ENCODE measurements around the gene SMOC1. TPM values are rescaled to one million over a fixed set of nuclear protein-coding genes. Genes with fewer than 3 reads are reported as not detected.
A peak's percentile ranks its signal among the peaks of the same experiment; 100 is the strongest.

Gene SMOC1
- polyA plus RNA-seq, 1 experiment, result not detected

DNA sequence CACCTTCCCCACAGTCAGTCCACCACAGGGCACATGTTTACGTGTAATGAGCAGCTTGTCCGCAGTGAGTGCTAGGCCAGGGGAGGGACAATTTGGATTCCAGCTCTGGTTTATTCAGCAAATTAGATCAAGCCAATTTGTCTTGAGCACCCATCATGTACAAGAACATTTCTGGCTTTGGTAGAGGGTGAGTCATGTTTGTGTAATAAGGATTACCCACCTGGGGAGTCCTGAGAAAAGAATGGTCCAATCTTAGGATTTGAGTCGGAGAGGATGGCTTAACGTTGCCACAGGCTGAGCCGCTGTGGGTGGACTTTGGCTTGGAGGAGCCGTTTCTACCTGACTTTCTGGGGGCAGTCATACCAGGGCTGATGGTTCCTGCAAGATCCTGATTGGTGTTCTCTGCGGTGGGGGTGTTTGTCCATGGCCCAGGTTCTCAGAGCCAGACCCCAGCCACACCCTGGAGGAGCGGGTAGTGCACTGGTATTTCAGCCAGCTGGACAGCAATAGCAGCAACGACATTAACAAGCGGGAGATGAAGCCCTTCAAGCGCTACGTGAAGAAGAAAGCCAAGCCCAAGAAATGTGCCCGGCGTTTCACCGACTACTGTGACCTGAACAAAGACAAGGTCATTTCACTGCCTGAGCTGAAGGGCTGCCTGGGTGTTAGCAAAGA lies 143.7 kb downstream of the SMOC1 start:
- ChIA-PET POLR2A (no interaction called here), CTCF (interaction anchor here (2.6 kb wide), 1 partner anchor 204 kb away, joined by 12 read pairs; no protein-coding TSS in a partner anchor)
- TF ChIP-seq, protein P1, sequence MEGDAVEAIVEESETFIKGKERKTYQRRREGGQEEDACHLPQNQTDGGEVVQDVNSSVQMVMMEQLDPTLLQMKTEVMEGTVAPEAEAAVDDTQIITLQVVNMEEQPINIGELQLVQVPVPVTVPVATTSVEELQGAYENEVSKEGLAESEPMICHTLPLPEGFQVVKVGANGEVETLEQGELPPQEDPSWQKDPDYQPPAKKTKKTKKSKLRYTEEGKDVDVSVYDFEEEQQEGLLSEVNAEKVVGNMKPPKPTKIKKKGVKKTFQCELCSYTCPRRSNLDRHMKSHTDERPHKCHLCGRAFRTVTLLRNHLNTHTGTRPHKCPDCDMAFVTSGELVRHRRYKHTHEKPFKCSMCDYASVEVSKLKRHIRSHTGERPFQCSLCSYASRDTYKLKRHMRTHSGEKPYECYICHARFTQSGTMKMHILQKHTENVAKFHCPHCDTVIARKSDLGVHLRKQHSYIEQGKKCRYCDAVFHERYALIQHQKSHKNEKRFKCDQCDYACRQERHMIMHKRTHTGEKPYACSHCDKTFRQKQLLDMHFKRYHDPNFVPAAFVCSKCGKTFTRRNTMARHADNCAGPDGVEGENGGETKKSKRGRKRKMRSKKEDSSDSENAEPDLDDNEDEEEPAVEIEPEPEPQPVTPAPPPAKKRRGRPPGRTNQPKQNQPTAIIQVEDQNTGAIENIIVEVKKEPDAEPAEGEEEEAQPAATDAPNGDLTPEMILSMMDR (IDR thresholded peaks at IDR 0.05; ENCODE audit: insufficient read depth, low read depth, low read length), result no peak
- Histone ChIP-seq H3K36me3 (ENCODE audit: control insufficient read depth, insufficient read depth, low read length) (no peaks in the 10 kb centered on the region), H3K27me3 (ENCODE audit: control insufficient read depth, insufficient read depth, low read length) (no peaks in the 10 kb centered on the region), H3K4me3 (ENCODE audit: low read depth, low read length) (no peak overlapping the region)
- no peak for DNase-seq (ENCODE audit: low read depth)

DNA sequence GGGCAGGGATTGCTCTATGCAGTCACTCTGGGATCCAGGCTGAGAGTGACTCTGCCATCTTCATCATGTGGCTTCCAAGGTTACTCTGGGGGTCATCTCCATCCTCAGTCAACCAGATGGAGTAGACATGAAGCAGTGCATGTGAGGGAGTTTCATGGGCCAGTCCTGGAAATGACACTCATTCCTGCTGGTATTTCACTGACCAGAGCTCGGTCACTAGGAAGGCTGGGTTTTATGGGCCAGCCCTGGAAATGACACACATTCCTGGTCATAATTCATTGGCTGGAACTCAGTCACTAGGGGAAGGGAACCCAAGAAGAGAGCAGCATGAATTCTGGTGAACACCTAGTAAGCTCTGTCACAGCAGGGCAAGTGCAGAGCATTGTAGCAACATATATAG lies 144.7 kb downstream of the SMOC1 start:
- CTCF ChIA-PET, result interaction anchor here (0.5 to 2.6 kb wide), 3 partner anchors 10 to 205 kb away, joined by 3 to 12 read pairs (median 6); no protein-coding TSS in a partner anchor
- Histone ChIP-seq H3K27me3 (ENCODE audit: control insufficient read depth, insufficient read depth, low read length) (no peaks in the 10 kb centered on the region), H3K36me3 (ENCODE audit: control insufficient read depth, insufficient read depth, low read length) (no peaks in the 10 kb centered on the region), H3K4me3 (ENCODE audit: low read depth, low read length) (no peak overlapping the region)
- DNase-seq (ENCODE audit: low read depth), result no peak
- TF ChIP-seq, protein P1 (IDR thresholded peaks at IDR 0.05; ENCODE audit: insufficient read depth, low read depth, low read length), result no peak
- POLR2A ChIA-PET, result no interaction called here

- ChIA-PET CTCF (interaction anchor here (0.6 to 3.3 kb wide), 28 partner anchors 8 to 448 kb away, joined by 3 to 54 read pairs (median 4); partner anchors contain the start of gene SMOC1), POLR2A (no interaction called here)
- Histone ChIP-seq H3K4me3 (ENCODE audit: low read depth, low read length) (no peak overlapping the region), H3K36me3 (ENCODE audit: control insufficient read depth, insufficient read depth, low read length) (no peaks in the 10 kb centered on the region), H3K27me3 (ENCODE audit: control insufficient read depth, insufficient read depth, low read length) (no peaks in the 10 kb centered on the region)
- DNase-seq (ENCODE audit: low read depth), result no peak
- TF ChIP-seq, protein P1 (IDR thresholded peaks at IDR 0.05; ENCODE audit: insufficient read depth, low read depth, low read length), result peak; percentile 85
These were observed 148.7 kb downstream of the SMOC1 start for GRCh38 chr14:70027785-70028428.

- DNase-seq (ENCODE audit: low read depth), result no peak
- TF ChIP-seq, protein P1 (IDR thresholded peaks at IDR 0.05; ENCODE audit: insufficient read depth, low read depth, low read length), result no peak
- CTCF ChIA-PET, result interaction anchor here (1.1 to 3.3 kb wide), 7 partner anchors 9 to 299 kb away, joined by 3 to 54 read pairs (median 6); no protein-coding TSS in a partner anchor
- H3K4me3 ChIP-seq (ENCODE audit: low read depth, low read length), result no peak overlapping the region
- no peaks in the 10 kb centered on the region for H3K36me3 ChIP-seq (ENCODE audit: control insufficient read depth, insufficient read depth, low read length)
- H3K27me3 ChIP-seq (ENCODE audit: control insufficient read depth, insufficient read depth, low read length), result no peaks in the 10 kb centered on the region
- POLR2A ChIA-PET, result no interaction called here
These were observed 150.3 kb downstream of the SMOC1 start for GRCh38 chr14:70029296-70030132.

DNA sequence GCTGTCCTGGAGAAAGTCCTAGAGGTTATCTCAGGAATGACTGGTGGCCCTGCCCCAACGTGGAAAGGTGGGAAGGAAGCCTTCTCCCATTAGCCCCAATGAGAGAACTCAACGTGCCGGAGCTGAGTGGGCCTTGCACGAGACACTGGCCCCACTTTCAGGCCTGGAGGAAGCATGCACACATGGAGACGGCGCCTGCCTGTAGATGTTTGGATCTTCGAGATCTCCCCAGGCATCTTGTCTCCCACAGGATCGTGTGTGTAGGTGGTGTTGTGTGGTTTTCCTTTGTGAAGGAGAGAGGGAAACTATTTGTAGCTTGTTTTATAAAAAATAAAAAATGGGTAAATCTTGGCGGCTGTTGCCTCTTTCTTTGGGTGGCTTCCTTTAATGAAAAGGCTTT lies 152.8 kb downstream of the SMOC1 start:
- Histone ChIP-seq H3K36me3 (ENCODE audit: control insufficient read depth, insufficient read depth, low read length) (no peaks in the 10 kb centered on the region), H3K27me3 (ENCODE audit: control insufficient read depth, insufficient read depth, low read length) (no peaks in the 10 kb centered on the region), H3K4me3 (ENCODE audit: low read depth, low read length) (no peak overlapping the region)
- no peak for DNase-seq (ENCODE audit: low read depth)
- TF ChIP-seq, protein P1 (IDR thresholded peaks at IDR 0.05; ENCODE audit: insufficient read depth, low read depth, low read length), result no peak
- POLR2A ChIA-PET, result no interaction called here
- CTCF ChIA-PET, result interaction anchor here (0.7 to 3.0 kb wide), 4 partner anchors 12 to 214 kb away, joined by 3 to 9 read pairs (median 3); no protein-coding TSS in a partner anchor
